Measurements from ENCODE around the gene INPP5A. TPM values are rescaled to one million over a fixed set of nuclear protein-coding genes. Genes with fewer than 3 reads are reported as not detected.

INPP5A gene
- total and polyA plus RNA-seq, 2 donors (not counting 1 experiment from before 2014, with no cell fraction given): 9.3 to 87.8 TPM

DNA sequence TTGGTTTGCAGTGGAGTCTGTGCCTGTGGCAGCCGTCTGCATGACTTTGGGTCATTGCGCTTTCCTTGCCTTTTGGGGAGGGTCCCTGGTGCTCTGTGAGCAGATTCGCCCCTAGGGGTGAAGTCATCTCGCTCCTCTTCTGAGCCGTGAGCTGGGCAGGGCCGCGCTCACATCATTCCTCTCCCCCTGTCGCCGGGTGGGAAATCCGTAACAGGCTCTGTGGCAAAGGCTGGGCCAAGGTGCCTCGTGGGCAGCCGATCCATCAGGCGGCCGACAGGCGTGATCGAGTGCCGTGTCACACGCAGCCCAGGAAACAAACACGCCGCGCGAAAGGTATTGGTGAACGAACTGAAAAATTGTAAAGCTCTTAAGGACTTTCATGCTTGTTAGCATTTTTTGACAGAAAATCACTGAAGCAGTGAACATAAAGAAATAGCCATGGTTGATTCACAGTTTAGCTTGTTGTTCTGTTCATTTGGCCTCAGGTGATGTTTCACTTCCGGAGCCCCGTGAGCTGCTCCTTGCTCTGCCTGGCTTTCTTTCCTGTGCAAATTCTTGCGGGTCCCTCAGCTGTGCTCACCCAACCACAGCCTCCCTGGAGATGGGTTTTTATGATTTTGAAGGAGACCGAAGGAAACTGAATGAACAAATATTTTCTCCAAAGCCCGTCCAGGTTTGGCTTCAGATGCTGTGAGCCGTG is 126.2 kb downstream of the INPP5A start:
- 93% methylated on average over 26 of the region's 29 CpGs for WGBS (ENCODE audit: insufficient coverage)
- H3K27ac Mint-ChIP-seq: no peak overlapping the region
- DNase-seq (no peak), ATAC-seq (ENCODE audit: low read depth) (no peak)
- H2AFZ ChIP-seq (ENCODE audit: insufficient read depth, low read depth, low read length, poor library complexity, severe bottlenecking): no peak overlapping the region
- TF ChIP-seq CTCF (IDR thresholded peaks at IDR 0.05): no peak
- no peaks in the 10 kb centered on the region for H3K27me3 ChIP-seq (replicated peaks in 1 of 4; ENCODE audit: control extremely low read depth in 1 of 4, control insufficient read depth in 3 of 4, insufficient read depth in 4 of 4, low read length in 3 of 4)
- peaks cover 5% of the 10 kb centered on the region for H3K79me2 ChIP-seq (ENCODE audit: control insufficient read depth, insufficient read depth, low read length)
- POLR2A ChIA-PET: no interaction called here
- no peak overlapping the region for H3K4me2 ChIP-seq (replicated peaks; ENCODE audit: low read depth, low read length, poor library complexity, severe bottlenecking)
- H3K4me3 Mint-ChIP-seq: no peak overlapping the region
- no peaks in the 10 kb centered on the region for H4K20me1 ChIP-seq (ENCODE audit: control insufficient read depth, insufficient read depth, low read length, poor library complexity, severe bottlenecking)
- no peaks in the 10 kb centered on the region for H3K27me3 Mint-ChIP-seq
- CTCF ChIA-PET: interaction anchor here (0.8 kb wide), 1 partner anchor 166 kb away, joined by 6 read pairs; no protein-coding TSS in a partner anchor
- peaks cover 0 to 3% of the 10 kb centered on the region in 2 donors for H3K4me1 ChIP-seq (ENCODE audit: control insufficient read depth in 2 of 2, insufficient read depth in 2 of 2, low read length in 2 of 2)
- no peaks in the 10 kb centered on the region for H3K9me3 ChIP-seq (ENCODE audit: control extremely low read depth in 1 of 3, control insufficient read depth in 2 of 3, insufficient read depth in 1 of 3, low read length in 2 of 3)
- no peak overlapping the region for H3K9ac ChIP-seq (ENCODE audit: low read length)
- peaks cover 0 to 18% of the 10 kb centered on the region in 2 experiments for H3K36me3 ChIP-seq (replicated peaks in 1 of 2; ENCODE audit: control extremely low read depth in 1 of 2, control insufficient read depth in 1 of 2, extremely low read depth in 1 of 2, insufficient read depth in 2 of 2, low read length in 1 of 2)
- no peak overlapping the region for H3K27ac ChIP-seq (ENCODE audit: low read length in 2 of 2)
- no peak overlapping the region for H3K4me3 ChIP-seq (ENCODE audit: control extremely low read depth in 1 of 5, extremely low read depth in 1 of 5, insufficient read depth in 1 of 5, low read depth in 2 of 5, low read length in 4 of 5)
- H3K4me1 Mint-ChIP-seq: no peaks in the 10 kb centered on the region
- intact Hi-C loops (cut with micrococcal nuclease): no loop called here
- H3K9me3 Mint-ChIP-seq (ENCODE audit: insufficient read depth): no peaks in the 10 kb centered on the region

DNA sequence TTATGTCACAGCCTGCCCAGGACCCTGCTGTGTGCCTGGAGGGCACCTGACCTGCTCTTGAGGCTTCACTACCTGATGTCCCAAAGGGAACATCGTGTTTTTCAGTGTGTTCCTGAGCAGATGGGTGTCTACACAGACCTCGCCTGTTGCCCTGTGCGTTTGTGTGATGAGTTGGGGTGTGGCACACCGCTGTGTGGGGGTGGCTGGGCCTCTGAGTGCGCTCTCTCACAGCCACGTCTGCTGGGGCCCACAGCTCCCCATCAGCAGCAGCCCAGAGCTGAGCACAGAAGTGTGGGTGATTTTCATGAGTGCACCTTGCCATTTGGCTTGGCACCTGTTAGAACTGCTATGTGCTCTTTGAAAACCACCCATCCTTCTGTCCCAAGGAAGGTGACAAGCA is 126.8 kb downstream of the INPP5A start:
- no peak overlapping the region for H3K4me2 ChIP-seq (replicated peaks; ENCODE audit: low read depth, low read length, poor library complexity, severe bottlenecking)
- peaks cover 0 to 3% of the 10 kb centered on the region in 2 donors for H3K4me1 ChIP-seq (ENCODE audit: control insufficient read depth in 2 of 2, insufficient read depth in 2 of 2, low read length in 2 of 2)
- POLR2A ChIA-PET: no interaction called here
- H2AFZ ChIP-seq (ENCODE audit: insufficient read depth, low read depth, low read length, poor library complexity, severe bottlenecking): no peak overlapping the region
- H3K4me3 ChIP-seq (ENCODE audit: control extremely low read depth in 1 of 5, extremely low read depth in 1 of 5, insufficient read depth in 1 of 5, low read depth in 2 of 5, low read length in 4 of 5): no peak overlapping the region
- H4K20me1 ChIP-seq (ENCODE audit: control insufficient read depth, insufficient read depth, low read length, poor library complexity, severe bottlenecking): no peaks in the 10 kb centered on the region
- ATAC-seq (ENCODE audit: low read depth): no peak
- no peak overlapping the region for H3K27ac Mint-ChIP-seq
- H3K79me2 ChIP-seq (ENCODE audit: control insufficient read depth, insufficient read depth, low read length): peaks cover 5% of the 10 kb centered on the region
- no peaks in the 10 kb centered on the region for H3K9me3 Mint-ChIP-seq (ENCODE audit: insufficient read depth)
- CTCF ChIA-PET: no interaction called here
- H3K4me3 Mint-ChIP-seq: no peak overlapping the region
- H3K9ac ChIP-seq (ENCODE audit: low read length): no peak overlapping the region
- WGBS (ENCODE audit: insufficient coverage): 89% methylated on average over 6 of the region's 6 CpGs
- intact Hi-C loops (cut with micrococcal nuclease): no loop called here
- no peaks in the 10 kb centered on the region for H3K27me3 ChIP-seq (replicated peaks in 1 of 4; ENCODE audit: control extremely low read depth in 1 of 4, control insufficient read depth in 3 of 4, insufficient read depth in 4 of 4, low read length in 3 of 4)
- no peaks in the 10 kb centered on the region for H3K4me1 Mint-ChIP-seq
- no peak for DNase-seq
- TF ChIP-seq EZH2 (IDR thresholded peaks at IDR 0.05; ENCODE audit: borderline replicate concordance, insufficient read depth, low read depth, low read length, poor library complexity, severe bottlenecking) (no peak), CTCF (IDR thresholded peaks at IDR 0.05) (no peak)
- no peaks in the 10 kb centered on the region for H3K9me3 ChIP-seq (ENCODE audit: control extremely low read depth in 1 of 3, control insufficient read depth in 2 of 3, insufficient read depth in 1 of 3, low read length in 2 of 3)
- peaks cover 0 to 12% of the 10 kb centered on the region in 2 experiments for H3K36me3 ChIP-seq (replicated peaks in 1 of 2; ENCODE audit: control extremely low read depth in 1 of 2, control insufficient read depth in 1 of 2, extremely low read depth in 1 of 2, insufficient read depth in 2 of 2, low read length in 1 of 2)
- no peak overlapping the region for H3K27ac ChIP-seq (ENCODE audit: low read length in 2 of 2)
- no peaks in the 10 kb centered on the region for H3K27me3 Mint-ChIP-seq
